ENCODE results near the gene DEFB125. TPM values are rescaled to one million over a fixed set of nuclear protein-coding genes. Genes with fewer than 3 reads are reported as not detected.

DEFB125 gene
- total RNA-seq, 4 donors from 2014 or later = not detected

- no peak for DNase-seq (ENCODE audit: low spot score in 2 of 2)
- intact Hi-C loops (cut with DNase I; ENCODE audit: low total_unique reads) = no loop called here
- H3K4me3 ChIP-seq (ENCODE audit: low read depth, poor library complexity, severe bottlenecking) = no peak overlapping the region
- 93 to 94% methylated on average over 3 of the region's 3 CpGs for WGBS, 2 donors
- TF ChIP-seq, protein P1, sequence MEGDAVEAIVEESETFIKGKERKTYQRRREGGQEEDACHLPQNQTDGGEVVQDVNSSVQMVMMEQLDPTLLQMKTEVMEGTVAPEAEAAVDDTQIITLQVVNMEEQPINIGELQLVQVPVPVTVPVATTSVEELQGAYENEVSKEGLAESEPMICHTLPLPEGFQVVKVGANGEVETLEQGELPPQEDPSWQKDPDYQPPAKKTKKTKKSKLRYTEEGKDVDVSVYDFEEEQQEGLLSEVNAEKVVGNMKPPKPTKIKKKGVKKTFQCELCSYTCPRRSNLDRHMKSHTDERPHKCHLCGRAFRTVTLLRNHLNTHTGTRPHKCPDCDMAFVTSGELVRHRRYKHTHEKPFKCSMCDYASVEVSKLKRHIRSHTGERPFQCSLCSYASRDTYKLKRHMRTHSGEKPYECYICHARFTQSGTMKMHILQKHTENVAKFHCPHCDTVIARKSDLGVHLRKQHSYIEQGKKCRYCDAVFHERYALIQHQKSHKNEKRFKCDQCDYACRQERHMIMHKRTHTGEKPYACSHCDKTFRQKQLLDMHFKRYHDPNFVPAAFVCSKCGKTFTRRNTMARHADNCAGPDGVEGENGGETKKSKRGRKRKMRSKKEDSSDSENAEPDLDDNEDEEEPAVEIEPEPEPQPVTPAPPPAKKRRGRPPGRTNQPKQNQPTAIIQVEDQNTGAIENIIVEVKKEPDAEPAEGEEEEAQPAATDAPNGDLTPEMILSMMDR (IDR thresholded peaks at IDR 0.05) = peak in 1 of 3 donors; percentile 8
- no peak for TF ChIP-seq POLR2A (IDR thresholded peaks at IDR 0.05)
Observed at GRCh38 chr20:64026-64603, 23.4 kb upstream of the DEFB125 start.

DNA sequence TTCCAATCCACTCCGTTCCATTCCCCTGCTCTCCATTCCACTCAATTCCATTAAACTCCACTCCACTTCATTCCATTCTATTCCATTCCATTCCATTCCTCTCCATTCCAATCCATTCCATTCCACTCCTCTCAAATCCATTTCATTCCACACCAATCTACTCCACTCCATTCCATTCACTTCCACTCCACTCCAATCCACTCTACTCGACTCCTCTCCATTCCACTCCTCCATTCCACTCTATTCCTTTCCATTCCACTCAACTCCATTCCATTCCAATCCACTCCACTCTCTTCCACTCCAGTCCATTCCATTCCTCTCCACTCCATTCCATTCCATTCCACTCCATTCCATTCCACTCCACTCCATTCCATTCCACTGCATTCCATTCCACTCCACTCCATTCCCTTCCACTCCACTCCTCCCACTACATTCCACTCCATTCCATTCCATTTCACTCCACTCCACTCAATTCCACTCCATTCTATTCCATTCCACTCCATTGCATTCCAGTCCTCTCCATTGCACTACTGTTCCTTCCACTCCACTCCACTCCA lies 22.6 kb upstream of the DEFB125 start:
- no peak overlapping the region for H3K4me3 ChIP-seq (ENCODE audit: low read depth, poor library complexity, severe bottlenecking)
- WGBS, 2 donors = 83 to 85% methylated on average over 2 of the region's 2 CpGs
- intact Hi-C loops (cut with DNase I; ENCODE audit: low total_unique reads) = no loop called here
- DNase-seq (ENCODE audit: low spot score in 2 of 2) = no peak
- TF ChIP-seq, protein P1 (IDR thresholded peaks at IDR 0.05) = no peak
- TF ChIP-seq POLR2A (IDR thresholded peaks at IDR 0.05) = no peak

DNA sequence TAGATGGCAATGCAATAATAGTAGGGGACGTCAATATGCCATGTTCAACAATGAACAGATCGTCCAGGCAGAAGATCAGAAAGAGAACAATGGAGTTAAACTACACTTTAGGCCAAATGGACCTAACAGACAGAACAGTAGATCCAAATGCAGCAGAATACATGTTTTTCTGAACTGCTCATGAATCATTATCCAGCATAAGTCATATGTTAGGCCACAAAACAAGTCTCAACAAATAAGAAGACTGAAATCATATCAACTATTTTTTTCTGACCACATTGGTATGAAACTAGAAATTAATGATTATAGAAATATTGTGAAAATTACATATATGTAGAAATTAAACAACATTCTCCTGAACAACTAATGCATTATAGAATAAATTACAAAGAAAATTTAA lies 10.2 kb upstream of the DEFB125 start:
- intact Hi-C loops (cut with DNase I; ENCODE audit: low total_unique reads) = no loop called here
- 60 to 65% methylated on average over 2 of the region's 2 CpGs for WGBS, 2 donors

DNA sequence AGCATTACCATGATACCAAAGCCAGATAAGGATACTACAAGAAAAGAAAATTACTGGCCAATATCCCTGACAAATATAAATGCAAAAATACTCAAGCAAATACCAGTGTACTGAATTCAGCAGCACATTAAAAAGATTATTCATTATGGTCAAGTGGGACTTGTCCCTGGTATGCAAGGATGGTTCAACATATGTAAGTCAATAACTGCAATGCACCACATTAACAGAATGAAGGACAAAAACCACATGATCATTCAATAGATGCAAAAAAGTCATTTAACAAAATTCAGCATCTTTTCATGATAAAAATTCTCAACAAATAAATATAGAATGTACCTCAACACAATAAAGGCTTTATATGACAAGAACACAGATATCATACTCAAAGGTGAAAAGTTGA lies 9.1 kb upstream of the DEFB125 start:
- DNase-seq (ENCODE audit: low spot score in 2 of 2) = no peak
- intact Hi-C loops (cut with DNase I; ENCODE audit: low total_unique reads) = no loop called here
- TF ChIP-seq, protein P1 (IDR thresholded peaks at IDR 0.05) = no peak
- no peak for TF ChIP-seq POLR2A (IDR thresholded peaks at IDR 0.05)
- H3K4me3 ChIP-seq (ENCODE audit: low read depth, poor library complexity, severe bottlenecking) = no peak overlapping the region

More for the DNA sequence above, 10.2 kb upstream of the DEFB125 start:
- TF ChIP-seq, protein P1 (IDR thresholded peaks at IDR 0.05) = no peak
- no peak overlapping the region for H3K4me3 ChIP-seq (ENCODE audit: low read depth, poor library complexity, severe bottlenecking)
- no peak for DNase-seq (ENCODE audit: low spot score in 2 of 2)

- DNase-seq (ENCODE audit: low spot score in 2 of 2) = no peak
- no peak overlapping the region for H3K4me3 ChIP-seq (ENCODE audit: low read depth, poor library complexity, severe bottlenecking)
- intact Hi-C loops (cut with DNase I; ENCODE audit: low total_unique reads) = no loop called here
- 68 to 79% methylated on average over 4 of the region's 4 CpGs for WGBS, 2 donors
- TF ChIP-seq, protein P1 (IDR thresholded peaks at IDR 0.05) = no peak
- no peak for TF ChIP-seq POLR2A (IDR thresholded peaks at IDR 0.05)
Observed at GRCh38 chr20:79565-79964, 7.9 kb upstream of the DEFB125 start.

GRCh38 chr20:90651-91050 lies 3.2 kb downstream of the DEFB125 start:
- H3K4me3 ChIP-seq (ENCODE audit: low read depth, poor library complexity, severe bottlenecking) = no peak overlapping the region
- no peak for TF ChIP-seq POLR2A (IDR thresholded peaks at IDR 0.05)
- TF ChIP-seq, protein P1 (IDR thresholded peaks at IDR 0.05) = no peak
- intact Hi-C loops (cut with DNase I; ENCODE audit: low total_unique reads) = no loop called here
- no peak for DNase-seq (ENCODE audit: low spot score in 2 of 2)
